Keratinocyte (primary cell): Measurements from ENCODE around the gene NOTCH3. TPM values are rescaled to one million over a fixed set of nuclear protein-coding genes. Genes with fewer than 3 reads are reported as not detected.

Experiments
- DNase-seq: peaks from one replicate; pipeline ENCODE4 v3.0.0-alpha.2; 2011; ENCODE audit warnings: low read depth, missing footprints, low spot score
- FAIRE-seq: peaks from 2 replicates; lab custom pipeline; 2011; peaks lifted over from hg19 to GRCh38; lab: Jason Lieb, UNC
- H2AFZ ChIP-seq: 2 replicates; pipeline ENCODE4 v1.6.0; 2012; ENCODE audit warnings: low read length, control low read depth, inconsistent platforms; ENCODE audit not compliant: control insufficient read depth
- H3K27ac ChIP-seq: 2 replicates; pipeline ENCODE4 v1.5.1; 2011; ENCODE audit warnings: low read length; ENCODE audit not compliant: control insufficient read depth, insufficient read depth
- H3K27me3 ChIP-seq: 3 replicates; pipeline ENCODE4 v1.6.0; 2011; ENCODE audit warnings: low read length; ENCODE audit not compliant: control insufficient read depth, insufficient read depth; ENCODE audit errors: extremely low read depth
- H3K36me3 ChIP-seq, 2 experiments: 2 replicates in 1 of 2; 3 replicates in 1 of 2; pipeline ENCODE4 v1.5.1; 2011; ENCODE audit warnings: low read length in 2 of 2, mild to moderate bottlenecking in 1 of 2; ENCODE audit not compliant: control insufficient read depth in 2 of 2, insufficient read depth in 2 of 2; ENCODE audit errors: extremely low read depth in 1 of 2
- H3K4me1 ChIP-seq: 3 replicates; pipeline ENCODE4 v1.5.1; 2011; ENCODE audit warnings: low read length; ENCODE audit not compliant: control insufficient read depth, insufficient read depth; ENCODE audit errors: extremely low read depth
- H3K4me2 ChIP-seq: 3 replicates; pipeline ENCODE4 v1.6.0; 2011; ENCODE audit warnings: low read depth, low read length; ENCODE audit not compliant: control insufficient read depth, insufficient read depth; ENCODE audit errors: extremely low read depth
- H3K4me3 ChIP-seq, 3 experiments: fragments of 200-600 bp in 1 of 3; sonication (generic) in 1 of 3; 2 replicates in 2 of 3; 3 replicates in 1 of 3; pipeline ENCODE4 v1.5.1; 2011 to 2016; ENCODE audit warnings: low read length in 3 of 3, mild to moderate bottlenecking in 3 of 3, control low read depth in 2 of 3, inconsistent platforms in 1 of 3, low read depth in 1 of 3, mixed read lengths in 1 of 3, mixed run types in 1 of 3, moderate library complexity in 1 of 3; ENCODE audit not compliant: control insufficient read depth in 2 of 3, insufficient read depth in 2 of 3; ENCODE audit errors: extremely low read depth in 1 of 3
- H3K79me2 ChIP-seq: 2 replicates; pipeline ENCODE4 v1.6.0; 2012; ENCODE audit warnings: low read length; ENCODE audit not compliant: control insufficient read depth, insufficient read depth
- H3K9ac ChIP-seq: 3 replicates; pipeline ENCODE4 v1.6.0; 2011; ENCODE audit warnings: low read length; ENCODE audit not compliant: control insufficient read depth, insufficient read depth; ENCODE audit errors: extremely low read depth
- H3K9me1 ChIP-seq: 3 replicates; pipeline ENCODE4 v1.6.0; 2011; ENCODE audit warnings: low read length; ENCODE audit not compliant: control insufficient read depth, insufficient read depth; ENCODE audit errors: extremely low read depth
- H3K9me3 ChIP-seq: 2 replicates; pipeline ENCODE4 v1.5.1; 2012; ENCODE audit warnings: low read depth, low read length; ENCODE audit not compliant: control insufficient read depth
- H4K20me1 ChIP-seq: 3 replicates; pipeline ENCODE4 v1.6.0; 2011; ENCODE audit warnings: low read length; ENCODE audit not compliant: control insufficient read depth, insufficient read depth; ENCODE audit errors: extremely low read depth
- EZH2 ChIP-seq: IDR thresholded peaks from one replicate; pipeline ENCODE4 v1.6.1; 2012; ENCODE audit warnings: inconsistent platforms, mild to moderate bottlenecking, low read length, moderate library complexity
- dilution Hi-C: fragments of 300-500 bp; cut with MboI; formaldehyde crosslinking; loops from one replicate; pipeline ENCODE4 v1.7.0; 2020; ENCODE audit warnings: low sequenced_read_pairs; ENCODE audit not compliant: extremely low pct_ligation_motif_present
- polyA plus RNA-seq, 5 experiments: library from polyadenylated mRNA; depleted of rRNA in 3 of 5; stranded (reverse) in 3 of 5; stranded (forward) in 1 of 5; unstranded in 1 of 5; fragments of >200 nt; gene quantifications; 1 replicate in 1 of 5; 2 replicates in 3 of 5; 3 replicates in 1 of 5; pipeline versions ENCODE4 v1.2.1 to v1.2.3, GENCODE V29; 2011 to 2012; ENCODE audit warnings: missing spikeins in 2 of 5, low read depth in 1 of 5, low replicate concordance in 1 of 5
- TF ChIP-seq, protein P1 (sequence below), 3 experiments: IDR thresholded peaks in 1 of 3; conservative IDR thresholded peaks in 1 of 3; optimal IDR thresholded peaks in 1 of 3; 2 replicates in 2 of 3; 3 replicates in 1 of 3; pipeline versions ENCODE3 to v1.5.1; 2011; ENCODE audit warnings: low read length in 3 of 3, mild to moderate bottlenecking in 3 of 3, moderate library complexity in 2 of 3, control low read depth in 1 of 3, inconsistent platforms in 1 of 3; ENCODE audit not compliant: insufficient read depth in 2 of 3; ENCODE audit errors: extremely low read depth in 1 of 3

The NOTCH3 gene
- polyA plus RNA-seq, 1 donor (not counting 4 experiments of a cell fraction or from before 2014, with no cell fraction given): 4.1 TPM

GRCh38 chr19:15136234-15136954, 64.4 kb downstream of the NOTCH3 start:
- H3K27me3 ChIP-seq: no peaks in the 10 kb centered on the region
- no peak overlapping the region for H3K9ac ChIP-seq
- FAIRE-seq: peak; percentile 32
- TF ChIP-seq, protein P1, sequence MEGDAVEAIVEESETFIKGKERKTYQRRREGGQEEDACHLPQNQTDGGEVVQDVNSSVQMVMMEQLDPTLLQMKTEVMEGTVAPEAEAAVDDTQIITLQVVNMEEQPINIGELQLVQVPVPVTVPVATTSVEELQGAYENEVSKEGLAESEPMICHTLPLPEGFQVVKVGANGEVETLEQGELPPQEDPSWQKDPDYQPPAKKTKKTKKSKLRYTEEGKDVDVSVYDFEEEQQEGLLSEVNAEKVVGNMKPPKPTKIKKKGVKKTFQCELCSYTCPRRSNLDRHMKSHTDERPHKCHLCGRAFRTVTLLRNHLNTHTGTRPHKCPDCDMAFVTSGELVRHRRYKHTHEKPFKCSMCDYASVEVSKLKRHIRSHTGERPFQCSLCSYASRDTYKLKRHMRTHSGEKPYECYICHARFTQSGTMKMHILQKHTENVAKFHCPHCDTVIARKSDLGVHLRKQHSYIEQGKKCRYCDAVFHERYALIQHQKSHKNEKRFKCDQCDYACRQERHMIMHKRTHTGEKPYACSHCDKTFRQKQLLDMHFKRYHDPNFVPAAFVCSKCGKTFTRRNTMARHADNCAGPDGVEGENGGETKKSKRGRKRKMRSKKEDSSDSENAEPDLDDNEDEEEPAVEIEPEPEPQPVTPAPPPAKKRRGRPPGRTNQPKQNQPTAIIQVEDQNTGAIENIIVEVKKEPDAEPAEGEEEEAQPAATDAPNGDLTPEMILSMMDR (optimal IDR thresholded peaks at IDR 0.05 in 1 of 3, IDR thresholded peaks at IDR 0.05 in 1 of 3, conservative IDR thresholded peaks at IDR 0.05 in 1 of 3; ENCODE audit: extremely low read depth in 1 of 3, insufficient read depth in 2 of 3, low read length in 3 of 3): no peak
- TF ChIP-seq EZH2: no peak
- no peak overlapping the region for H3K27ac ChIP-seq
- dilution Hi-C loops: no loop called here
- H4K20me1 ChIP-seq: no peaks in the 10 kb centered on the region
- no peaks in the 10 kb centered on the region for H3K9me3 ChIP-seq
- H2AFZ ChIP-seq: no peak overlapping the region
- no peaks in the 10 kb centered on the region for H3K9me1 ChIP-seq
- DNase-seq: no peak
- no peaks in the 10 kb centered on the region for H3K36me3 ChIP-seq
- H3K79me2 ChIP-seq: no peaks in the 10 kb centered on the region
- H3K4me1 ChIP-seq: no peaks in the 10 kb centered on the region
- H3K4me3 ChIP-seq: no peak overlapping the region
- no peak overlapping the region for H3K4me2 ChIP-seq

DNA sequence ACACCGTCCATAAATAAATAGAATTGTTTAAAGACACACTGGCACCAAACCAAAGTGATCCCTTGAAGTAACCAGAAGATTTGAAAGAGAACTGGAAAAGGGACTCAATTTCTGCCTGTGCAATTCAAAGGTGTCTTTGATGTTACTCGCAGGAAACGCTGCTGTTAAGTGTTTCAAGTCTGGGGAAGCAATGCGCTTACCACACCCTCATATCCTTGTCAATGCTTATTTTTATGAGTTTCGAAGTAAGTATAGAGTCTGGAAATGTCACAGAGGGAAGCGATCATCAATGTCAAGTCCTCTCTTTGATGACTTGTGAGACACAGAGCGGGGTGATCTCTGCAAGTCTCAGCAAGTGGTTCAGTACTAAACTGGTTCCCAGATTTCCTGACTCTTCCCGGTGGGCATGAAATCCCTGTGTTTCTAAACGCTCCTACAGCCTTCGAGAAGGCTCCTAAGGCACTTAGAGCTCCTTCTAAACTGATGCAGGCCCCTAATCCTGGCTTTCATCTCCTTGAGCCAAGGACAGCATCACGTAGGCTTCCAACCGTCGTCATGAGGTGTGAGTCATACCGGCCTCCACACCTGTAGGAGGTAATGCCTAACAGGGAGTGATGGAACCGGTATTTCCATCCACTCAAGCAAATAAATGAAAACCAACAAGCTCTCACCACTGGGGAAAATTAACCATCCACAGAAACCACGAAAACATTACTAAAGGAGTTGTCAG, 70.8 kb downstream of the NOTCH3 start:
- Histone ChIP-seq H3K9ac (no peak overlapping the region), H3K36me3 (no peaks in the 10 kb centered on the region), H3K9me3 (no peaks in the 10 kb centered on the region), H3K4me3 (no peak overlapping the region), H3K27ac (peak overlapping the region; percentile 48), H2AFZ (peak overlapping the region; percentile 45), H4K20me1 (no peaks in the 10 kb centered on the region), H3K9me1 (no peaks in the 10 kb centered on the region), H3K4me1 (peaks cover 8% of the 10 kb centered on the region), H3K79me2 (no peaks in the 10 kb centered on the region), H3K27me3 (no peaks in the 10 kb centered on the region), H3K4me2 (peak overlapping the region; percentile 10)
- peak; percentile 33 for DNase-seq
- TF ChIP-seq EZH2: no peak
- dilution Hi-C loops: no loop called here
- peak; percentile 84 for FAIRE-seq
